GM12892 (cell line): ENCODE results near the gene VIPAS39.
"Not testable (repeated sequence)": the region's sequence is repeated elsewhere in the genome, so short reads cannot be mapped to it uniquely, and the experiment has no call there.

ENCODE experiments used
- DNase-seq: peaks from one replicate; pipeline ENCODE4 v3.0.0; 2011; ENCODE audit not compliant: insufficient read length
- FAIRE-seq: peaks from 2 replicates; lab custom pipeline; 2011; peaks lifted over from hg19 to GRCh38; lab: Jason Lieb, UNC
- POLR2A ChIP-seq: IDR thresholded peaks from 2 replicates; pipeline ENCODE4 v1.6.1; 2011; ENCODE audit warnings: low read depth, low read length, control low read depth
- POLR2AphosphoS5 ChIP-seq: IDR thresholded peaks from 2 replicates; pipeline ENCODE4 v1.6.1; 2011; ENCODE audit warnings: low read depth, low read length, control low read depth
- TAF1 ChIP-seq: IDR thresholded peaks from 2 replicates; pipeline ENCODE4 v1.6.1; 2011; ENCODE audit warnings: low read depth, mild to moderate bottlenecking, control low read depth, low read length, borderline replicate concordance

The VIPAS39 gene

DNA sequence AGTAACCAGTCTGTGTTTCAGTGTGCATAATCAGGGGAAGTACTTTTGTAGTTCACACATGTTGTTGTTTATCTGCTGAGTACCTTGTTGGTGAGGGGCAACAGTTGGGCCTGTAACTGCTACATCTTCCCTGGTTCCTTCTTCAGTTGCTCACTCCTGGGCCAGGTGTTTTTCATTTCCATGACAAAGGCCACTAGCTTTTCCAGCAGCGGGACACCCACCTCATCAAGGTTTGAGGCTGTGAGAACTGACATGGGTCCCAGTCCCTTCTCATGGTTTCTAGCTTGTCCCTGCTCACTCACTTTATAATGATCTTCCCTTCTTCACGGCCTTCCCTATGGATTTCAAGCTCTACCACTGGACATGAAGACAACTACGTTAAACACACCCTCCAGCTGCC lies 32.5 kb downstream of the VIPAS39 start:
- no peak for FAIRE-seq
- DNase-seq, result no peak
- TF ChIP-seq TAF1 (no peak), POLR2A (no peak), POLR2AphosphoS5 (no peak)

DNA sequence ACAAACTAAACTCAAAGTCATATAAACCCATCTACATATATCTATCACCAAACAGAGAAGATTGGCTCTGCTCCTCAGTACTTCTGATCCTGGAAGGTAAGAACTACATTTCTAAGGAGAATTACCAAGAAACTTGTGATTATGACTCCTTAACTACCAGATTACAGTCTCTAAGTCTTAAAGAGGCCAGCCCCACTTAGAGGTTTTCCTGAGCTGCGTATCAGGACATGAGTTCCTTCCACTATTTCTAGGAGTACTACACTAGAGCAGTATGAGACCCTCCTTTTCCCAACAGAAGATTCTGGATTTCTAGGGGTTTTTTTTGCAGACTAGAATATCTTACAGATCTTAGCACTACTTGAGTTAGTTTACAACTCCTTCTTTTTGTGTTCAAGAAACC lies 34.0 kb downstream of the VIPAS39 start, which contains the start of gene NOXRED1:
Gene NOXRED1, minus strand, starts transcription at position 101 of the 400 bp plus-strand sequence. CDS start 634 bp downstream, outside the sequence.
- FAIRE-seq, result no peak

DNA sequence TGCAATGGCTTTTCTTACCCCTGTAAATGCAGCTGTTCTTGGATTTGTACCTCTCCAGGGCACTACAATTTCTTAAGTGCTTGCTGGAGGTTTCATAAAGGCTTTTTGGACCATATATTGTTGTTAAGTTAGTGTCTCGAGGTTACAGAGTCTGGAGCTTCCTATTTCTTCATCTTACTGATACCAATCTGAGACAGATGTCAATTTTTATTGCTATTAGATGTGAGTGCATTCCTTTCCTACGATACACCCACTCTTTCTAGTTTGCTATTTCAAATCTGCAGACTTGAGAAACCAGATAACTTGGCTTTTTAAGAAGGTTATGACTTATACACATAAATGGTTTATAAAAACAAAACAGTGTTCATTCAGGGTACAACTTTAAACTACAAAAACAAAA lies 36.2 kb downstream of the VIPAS39 start:
- DNase-seq (no peak), FAIRE-seq (no peak)
- TF ChIP-seq POLR2A (no peak), POLR2AphosphoS5 (no peak), TAF1 (no peak)

More for the DNA sequence above, 34.0 kb downstream of the VIPAS39 start, which contains the start of gene NOXRED1:
- no peak for DNase-seq
- TF ChIP-seq POLR2A, result no peak
- no peak for TF ChIP-seq TAF1
- TF ChIP-seq POLR2AphosphoS5, result no peak

DNA sequence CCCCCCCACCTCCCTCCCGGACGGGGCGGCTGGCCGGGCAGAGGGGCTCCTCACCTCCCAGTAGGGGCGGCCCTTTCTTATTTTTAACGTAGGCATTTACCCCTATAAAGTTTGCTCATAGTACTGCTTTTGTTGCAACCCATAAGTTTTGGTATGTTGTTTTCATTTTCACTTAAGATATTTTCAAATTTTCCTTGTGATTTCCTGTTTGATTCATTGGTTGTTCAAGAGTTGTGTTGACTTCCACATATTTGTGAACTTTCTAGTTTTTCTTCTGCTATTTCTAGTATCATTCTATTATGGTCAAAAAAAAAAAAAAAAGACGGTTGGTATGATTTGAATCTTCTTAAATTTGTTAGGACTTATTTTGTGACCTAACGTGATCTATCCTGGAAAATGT lies 40.6 kb downstream of the VIPAS39 start:
- FAIRE-seq (no peak), DNase-seq (no peak)
- TF ChIP-seq POLR2A (no peak), TAF1 (no peak), POLR2AphosphoS5 (no peak)

- FAIRE-seq, DNase-seq: not testable (repeated sequence)
Measured at GRCh38 chr14:77416098-77416497, 41.3 kb downstream of the VIPAS39 start.

DNA sequence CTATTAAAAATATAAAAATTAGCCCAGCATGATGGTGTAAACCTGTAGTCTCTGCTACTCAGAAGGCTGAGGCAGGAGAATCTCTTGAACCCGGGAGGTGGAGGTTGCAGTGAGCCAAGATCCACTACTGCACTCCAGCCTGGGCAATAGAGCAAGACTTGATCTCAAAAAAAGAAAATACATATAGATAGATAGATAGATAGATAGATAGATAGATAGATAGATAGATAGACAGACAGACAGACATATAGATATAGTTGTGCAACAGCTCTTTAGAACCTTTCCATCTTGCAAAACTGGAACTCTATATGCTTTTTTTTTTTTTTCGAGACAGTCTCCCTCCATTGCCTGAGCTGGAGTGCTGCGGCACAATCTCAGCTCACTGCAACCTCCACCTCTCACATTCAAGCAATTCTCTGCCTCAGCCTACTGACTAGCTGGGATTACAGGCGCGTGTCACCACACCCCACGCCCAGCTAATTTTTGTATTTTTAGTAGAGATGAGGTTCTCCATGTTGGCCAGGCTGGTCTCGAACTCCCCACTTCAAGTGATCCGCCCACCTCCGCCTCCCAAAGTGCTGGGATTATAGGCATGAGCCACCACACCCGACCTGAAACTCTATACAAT lies 41.9 kb downstream of the VIPAS39 start:
- not testable (repeated sequence) for FAIRE-seq, DNase-seq

DNA sequence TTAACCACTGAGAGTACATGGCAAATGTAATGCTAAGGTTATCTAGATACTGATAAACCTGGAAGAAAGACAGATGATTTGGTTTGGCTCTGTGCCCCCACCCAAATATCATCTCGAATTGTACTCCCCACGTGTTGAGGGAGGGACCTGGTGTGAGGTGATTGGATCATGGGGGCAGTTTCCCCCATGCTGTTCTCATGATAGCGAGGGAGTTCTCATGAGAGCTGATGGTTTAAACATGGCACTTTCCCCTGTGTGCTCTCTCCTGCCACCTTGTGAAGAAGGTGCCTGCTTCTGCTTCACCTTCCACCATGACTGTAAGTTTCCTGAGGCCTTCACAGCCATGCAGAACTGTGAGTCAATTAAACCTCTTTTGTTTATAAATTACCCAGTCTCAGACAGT lies 48.3 kb downstream of the VIPAS39 start:
- FAIRE-seq (no peak), DNase-seq (no peak)
- TF ChIP-seq POLR2AphosphoS5 (no peak), TAF1 (no peak), POLR2A (no peak)

- FAIRE-seq (no peak), DNase-seq (no peak)
- TF ChIP-seq POLR2A (no peak), POLR2AphosphoS5 (no peak), TAF1 (no peak)
Measured at GRCh38 chr14:77407158-77407557, 50.2 kb downstream of the VIPAS39 start.

- no peak for TF ChIP-seq POLR2AphosphoS5
- TF ChIP-seq POLR2A, result no peak
- TF ChIP-seq TAF1, result no peak
- FAIRE-seq, result no peak
- DNase-seq, result no peak
Measured at GRCh38 chr14:77406718-77407117, 50.7 kb downstream of the VIPAS39 start.

- no peak for TF ChIP-seq TAF1
- TF ChIP-seq POLR2AphosphoS5, result no peak
- no peak for DNase-seq
- no peak for FAIRE-seq
Measured at GRCh38 chr14:77406086-77406485, 51.3 kb downstream of the VIPAS39 start.

GRCh38 chr14:77403768-77404167 lies 53.6 kb downstream of the VIPAS39 start:
- no peak for FAIRE-seq
- no peak for DNase-seq
- no peak for TF ChIP-seq POLR2A
- no peak for TF ChIP-seq TAF1
- TF ChIP-seq POLR2AphosphoS5, result no peak

DNA sequence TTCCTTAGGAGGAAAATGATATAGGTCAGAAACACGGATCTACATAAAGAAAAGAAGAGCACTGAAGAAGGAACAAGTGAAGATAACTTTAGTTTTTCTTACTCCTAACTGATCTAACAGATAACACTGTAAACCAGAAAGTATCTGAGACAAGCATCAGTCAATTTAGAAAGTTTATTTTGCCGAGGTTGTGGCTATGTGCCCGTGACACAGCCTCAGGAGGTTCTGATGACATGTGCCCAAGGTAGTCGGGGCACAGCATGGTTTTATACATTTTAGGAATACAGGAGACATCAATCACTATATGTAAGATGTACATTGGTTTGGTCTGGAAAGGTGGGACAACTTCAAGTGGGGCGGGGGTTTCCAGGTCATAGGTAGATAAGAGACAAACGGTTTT lies 57.2 kb downstream of the VIPAS39 start:
- FAIRE-seq (no peak), DNase-seq (no peak)
- TF ChIP-seq POLR2A, result no peak
- no peak for TF ChIP-seq TAF1
- no peak for TF ChIP-seq POLR2AphosphoS5

DNA sequence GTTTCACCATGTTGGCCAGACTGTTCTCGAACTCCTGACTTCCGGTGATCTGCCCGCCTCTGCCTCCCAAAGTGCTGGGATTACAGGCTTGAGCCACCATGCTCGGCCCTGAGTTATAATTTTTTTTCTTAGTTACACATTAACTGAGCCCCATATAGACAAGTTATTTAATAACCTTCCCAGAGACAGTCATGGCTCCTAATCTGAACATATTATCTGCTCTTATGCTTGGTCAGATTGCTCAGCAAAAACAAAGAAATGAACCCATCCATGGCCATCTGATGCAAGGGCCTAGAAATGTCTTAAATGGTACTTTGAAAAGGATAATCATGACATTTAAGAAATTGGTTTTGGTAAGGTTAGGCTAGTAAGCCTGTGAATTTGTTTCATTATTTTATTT lies 67.2 kb downstream of the VIPAS39 start:
- FAIRE-seq, result no peak
- no peak for TF ChIP-seq TAF1
- no peak for TF ChIP-seq POLR2AphosphoS5
- no peak for TF ChIP-seq POLR2A
- DNase-seq, result no peak

GRCh38 chr14:77378701-77379100 lies 78.7 kb downstream of the VIPAS39 start:
- TF ChIP-seq POLR2A (no peak), POLR2AphosphoS5 (no peak), TAF1 (no peak)
- FAIRE-seq, result no peak
- no peak for DNase-seq
